ENCODE data around the gene KLHL29.

GRCh38 chr2:23523373-23524260 is 138.6 kb downstream of the KLHL29 start:
- no peak for TF ChIP-seq CTCF (IDR thresholded peaks at IDR 0.05)
- TF ChIP-seq POLR2AphosphoS5 (IDR thresholded peaks at IDR 0.05; ENCODE audit: low read depth, low read length), result no peak

Data from Panc1 (cell line).